Suprapubic skin (tissue), 4 donors: Measurements from ENCODE around the gene OCIAD2.
"Not testable (repeated sequence)": the region's sequence is repeated elsewhere in the genome, so short reads cannot be mapped to it uniquely, and the experiment has no call there.

Experiments
- EP300 ChIP-seq: sonication (generic); formaldehyde crosslinking; IDR thresholded peaks from one replicate; pipeline ENCODE4 v1.6.1; 2017; ENCODE audit warnings: antibody characterized with exemption
- POLR2A ChIP-seq, 2 donors: fragments of 450-650 bp; IDR thresholded peaks; one replicate each; pipeline ENCODE4 v1.6.1; 2017; ENCODE audit warnings: antibody characterized with exemption in 2 of 2, mild to moderate bottlenecking in 2 of 2, moderate library complexity in 2 of 2
- POLR2AphosphoS5 ChIP-seq, 3 donors: sonication (generic); formaldehyde crosslinking; IDR thresholded peaks; one replicate each; pipeline ENCODE4 v1.6.1; 2017; ENCODE audit warnings: antibody characterized with exemption in 3 of 3
- TF ChIP-seq, protein P1 (sequence below), 2 donors: fragments of 200-600 bp in 1 of 2; fragments of 450-650 bp in 1 of 2; sonication (generic) in 1 of 2; IDR thresholded peaks; one replicate each; pipeline ENCODE4 v1.5.1; 2016 to 2019; ENCODE audit warnings: antibody characterized with exemption in 2 of 2, mild to moderate bottlenecking in 1 of 2, moderate library complexity in 1 of 2

DNA sequence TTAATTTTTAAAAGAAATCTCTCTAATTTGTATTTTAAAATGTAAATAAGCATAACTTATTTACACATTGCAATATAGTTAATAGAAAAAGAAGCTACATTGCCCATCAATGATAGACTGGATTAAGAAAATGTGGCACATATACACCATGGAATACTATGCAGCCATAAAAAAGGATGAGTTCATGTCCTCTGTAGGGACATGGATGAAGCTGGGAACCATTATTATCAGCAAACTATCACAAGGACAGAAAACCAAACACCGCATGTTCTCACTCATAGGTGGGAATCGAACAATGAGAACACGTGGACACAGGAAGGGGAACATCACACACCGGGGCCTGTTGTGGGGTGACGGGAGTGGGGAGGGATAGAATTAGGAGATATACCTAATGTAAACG lies 57.8 kb downstream of the OCIAD2 start:
- TF ChIP-seq, protein P1, sequence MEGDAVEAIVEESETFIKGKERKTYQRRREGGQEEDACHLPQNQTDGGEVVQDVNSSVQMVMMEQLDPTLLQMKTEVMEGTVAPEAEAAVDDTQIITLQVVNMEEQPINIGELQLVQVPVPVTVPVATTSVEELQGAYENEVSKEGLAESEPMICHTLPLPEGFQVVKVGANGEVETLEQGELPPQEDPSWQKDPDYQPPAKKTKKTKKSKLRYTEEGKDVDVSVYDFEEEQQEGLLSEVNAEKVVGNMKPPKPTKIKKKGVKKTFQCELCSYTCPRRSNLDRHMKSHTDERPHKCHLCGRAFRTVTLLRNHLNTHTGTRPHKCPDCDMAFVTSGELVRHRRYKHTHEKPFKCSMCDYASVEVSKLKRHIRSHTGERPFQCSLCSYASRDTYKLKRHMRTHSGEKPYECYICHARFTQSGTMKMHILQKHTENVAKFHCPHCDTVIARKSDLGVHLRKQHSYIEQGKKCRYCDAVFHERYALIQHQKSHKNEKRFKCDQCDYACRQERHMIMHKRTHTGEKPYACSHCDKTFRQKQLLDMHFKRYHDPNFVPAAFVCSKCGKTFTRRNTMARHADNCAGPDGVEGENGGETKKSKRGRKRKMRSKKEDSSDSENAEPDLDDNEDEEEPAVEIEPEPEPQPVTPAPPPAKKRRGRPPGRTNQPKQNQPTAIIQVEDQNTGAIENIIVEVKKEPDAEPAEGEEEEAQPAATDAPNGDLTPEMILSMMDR (IDR thresholded peaks at IDR 0.05), result not testable (repeated sequence)
- TF ChIP-seq POLR2A (IDR thresholded peaks at IDR 0.05); POLR2AphosphoS5 (IDR thresholded peaks at IDR 0.05); EP300: not testable (repeated sequence)
